Peyer's patch (tissue), 4 donors: ENCODE data around the gene MDC1. TPM values are rescaled to one million over a fixed set of nuclear protein-coding genes. Genes with fewer than 3 reads are reported as not detected.

Source experiments
- DNase-seq, 3 donors: peaks; one replicate each; pipeline ENCODE4 v3.0.0-alpha.2; 2017 to 2019
- H3K27ac ChIP-seq, 4 donors: fragments of 200-600 bp; sonication (generic); one replicate each; pipeline ENCODE4 v1.5.1; 2016 to 2019
- H3K27me3 ChIP-seq, 2 donors: fragments of 200-600 bp; sonication (generic); one replicate each; pipeline ENCODE4 v1.5.1; 2019
- H3K36me3 ChIP-seq, 3 donors: fragments of 200-600 bp; sonication (generic); one replicate each; pipeline ENCODE4 v1.5.1; 2016 to 2019
- H3K4me1 ChIP-seq, 4 donors: fragments of 200-600 bp; sonication (generic); one replicate each; pipeline ENCODE4 v1.5.1; 2016 to 2019
- H3K4me3 ChIP-seq, 4 donors: fragments of 200-600 bp; sonication (generic); 1 replicate in 3 of 4; 2 replicates in 1 of 4; pipeline ENCODE4 v1.5.1; 2016 to 2019; ENCODE audit warnings: mild to moderate bottlenecking in 1 of 4
- H3K9me3 ChIP-seq, 4 donors: fragments of 200-600 bp; sonication (generic); one replicate each; pipeline ENCODE4 v1.5.1; 2016 to 2019; ENCODE audit warnings: mild to moderate bottlenecking in 1 of 4
- POLR2A ChIP-seq, 2 donors: fragments of 450-650 bp; IDR thresholded peaks; one replicate each; pipeline ENCODE4 v1.5.1; 2017; ENCODE audit warnings: antibody characterized with exemption in 2 of 2, mild to moderate bottlenecking in 2 of 2, moderate library complexity in 2 of 2
- total RNA-seq, 4 donors: library from RNA; depleted of rRNA; stranded (reverse); fragments of >200 nt; gene quantifications; one replicate each; pipeline ENCODE4 v1.1.0, GENCODE V29; 2016
- TF ChIP-seq, protein P1 (sequence below), 6 experiments: fragments of 450-650 bp in 4 of 6; fragments of 200-600 bp in 2 of 6; sonication (generic) in 1 of 6; IDR thresholded peaks; one replicate each; pipeline ENCODE4 v1.5.1; 2017 to 2019; ENCODE audit warnings: antibody characterized with exemption in 6 of 6, mild to moderate bottlenecking in 3 of 6, moderate library complexity in 1 of 6

Gene MDC1
- total RNA-seq, 4 donors from 2014 or later = 7.5 to 51.2 (median 19.4) TPM

- H3K4me3 ChIP-seq = peak overlapping the region; percentile 69 to 71 (median 70)
- peaks cover 0 to 38% (median 0%) of the 10 kb centered on the region in 3 donors for H3K36me3 ChIP-seq
- no peaks in the 10 kb centered on the region for H3K27me3 ChIP-seq
- no peaks in the 10 kb centered on the region for H3K9me3 ChIP-seq
- peak overlapping the region; percentile 90 to 95 (median 92) for H3K27ac ChIP-seq
- no peak for TF ChIP-seq POLR2A (IDR thresholded peaks at IDR 0.05)
- TF ChIP-seq, protein P1, sequence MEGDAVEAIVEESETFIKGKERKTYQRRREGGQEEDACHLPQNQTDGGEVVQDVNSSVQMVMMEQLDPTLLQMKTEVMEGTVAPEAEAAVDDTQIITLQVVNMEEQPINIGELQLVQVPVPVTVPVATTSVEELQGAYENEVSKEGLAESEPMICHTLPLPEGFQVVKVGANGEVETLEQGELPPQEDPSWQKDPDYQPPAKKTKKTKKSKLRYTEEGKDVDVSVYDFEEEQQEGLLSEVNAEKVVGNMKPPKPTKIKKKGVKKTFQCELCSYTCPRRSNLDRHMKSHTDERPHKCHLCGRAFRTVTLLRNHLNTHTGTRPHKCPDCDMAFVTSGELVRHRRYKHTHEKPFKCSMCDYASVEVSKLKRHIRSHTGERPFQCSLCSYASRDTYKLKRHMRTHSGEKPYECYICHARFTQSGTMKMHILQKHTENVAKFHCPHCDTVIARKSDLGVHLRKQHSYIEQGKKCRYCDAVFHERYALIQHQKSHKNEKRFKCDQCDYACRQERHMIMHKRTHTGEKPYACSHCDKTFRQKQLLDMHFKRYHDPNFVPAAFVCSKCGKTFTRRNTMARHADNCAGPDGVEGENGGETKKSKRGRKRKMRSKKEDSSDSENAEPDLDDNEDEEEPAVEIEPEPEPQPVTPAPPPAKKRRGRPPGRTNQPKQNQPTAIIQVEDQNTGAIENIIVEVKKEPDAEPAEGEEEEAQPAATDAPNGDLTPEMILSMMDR (IDR thresholded peaks at IDR 0.05) = peak; percentile 54 to 77 (median 64)
- H3K4me1 ChIP-seq = peaks cover 0 to 41% (median 5%) of the 10 kb centered on the region in 4 donors
- DNase-seq = peak; percentile 89 to 96 (median 93)
Measured at GRCh38 chr6:30721198-30722024, 4.3 kb upstream of the MDC1 start.

DNA sequence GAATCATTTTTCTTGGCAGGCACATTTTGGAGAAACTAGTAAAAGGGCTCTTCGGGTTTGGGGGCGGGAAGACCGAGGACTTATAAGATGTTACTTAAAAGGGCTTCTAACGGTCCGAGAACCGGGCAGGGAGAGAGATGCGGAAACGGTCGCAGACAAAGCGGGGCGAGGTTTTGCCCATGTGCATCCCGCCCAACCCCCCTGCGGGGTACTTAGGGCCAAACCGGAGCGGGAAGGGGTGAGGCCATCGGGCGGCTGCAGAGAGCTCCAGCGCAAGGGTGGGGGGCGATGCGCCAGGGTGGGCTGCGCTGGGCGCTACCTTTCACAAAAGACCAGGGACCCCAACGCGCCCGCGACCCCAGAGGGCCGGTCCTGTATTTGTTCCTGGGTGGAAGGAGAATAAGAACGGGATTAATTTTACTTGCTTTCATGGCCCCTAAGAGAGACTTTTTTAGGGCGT is 3.7 kb upstream of the MDC1 start:
- Histone ChIP-seq H3K36me3 (peaks cover 0 to 31% (median 0%) of the 10 kb centered on the region in 3 donors), H3K27ac (peak overlapping the region; percentile 90 to 95 (median 92)), H3K27me3 (no peaks in the 10 kb centered on the region), H3K4me3 (peak overlapping the region; percentile 69 to 71 (median 70)), H3K4me1 (peaks cover 0 to 46% (median 7%) of the 10 kb centered on the region in 4 donors), H3K9me3 (no peaks in the 10 kb centered on the region)
- no peak for TF ChIP-seq POLR2A (IDR thresholded peaks at IDR 0.05)
- TF ChIP-seq, protein P1 (IDR thresholded peaks at IDR 0.05) = no peak
- peak; percentile 79 to 90 (median 85) for DNase-seq

GRCh38 chr6:30719791-30720737 is 3.0 kb upstream of the MDC1 start, which contains the start of gene TUBB:
Gene TUBB (plus strand): TSS chr6:30720352. CDS start chr6:30720507, 155 bp downstream.
- peaks cover 0 to 46% (median 7%) of the 10 kb centered on the region in 4 donors for H3K4me1 ChIP-seq

GRCh38 chr6:30719356-30719755 is 2.3 kb upstream of the MDC1 start:
- H3K4me3 ChIP-seq = peak overlapping the region; percentile 69 to 71 (median 70)
- H3K4me1 ChIP-seq = peaks cover 0 to 46% (median 7%) of the 10 kb centered on the region in 4 donors
- DNase-seq = no peak
- peaks cover 0 to 18% (median 0%) of the 10 kb centered on the region in 3 donors for H3K36me3 ChIP-seq
- H3K27me3 ChIP-seq = no peaks in the 10 kb centered on the region
- peak overlapping the region; percentile 90 to 95 (median 92) for H3K27ac ChIP-seq
- H3K9me3 ChIP-seq = no peaks in the 10 kb centered on the region
- TF ChIP-seq POLR2A (IDR thresholded peaks at IDR 0.05) = no peak
- TF ChIP-seq, protein P1 (IDR thresholded peaks at IDR 0.05) = no peak

More at GRCh38 chr6:30719791-30720737, 3.0 kb upstream of the MDC1 start, which contains the start of gene TUBB:
- peak; percentile 95 to 99 (median 97) for DNase-seq
- Histone ChIP-seq H3K36me3 (peaks cover 0 to 24% (median 0%) of the 10 kb centered on the region in 3 donors), H3K27me3 (no peaks in the 10 kb centered on the region), H3K4me3 (peak within 1 kb of the TSS; percentile 69 to 71 (median 70)), H3K9me3 (no peaks in the 10 kb centered on the region), H3K27ac (peak within 1 kb of the TSS; percentile 90 to 95 (median 92))
- TF ChIP-seq, protein P1 (IDR thresholded peaks at IDR 0.05) = peak in 3 of 6 experiments; percentile 26 to 40 (median 30)
- peak; percentile 92 to 95 for TF ChIP-seq POLR2A (IDR thresholded peaks at IDR 0.05)
